Liver (tissue), 9 donors: ENCODE data around the gene CD82. TPM values are rescaled to one million over a fixed set of nuclear protein-coding genes. Genes with fewer than 3 reads are reported as not detected.
A peak's percentile ranks its signal among the peaks of the same experiment; 100 is the strongest.

ENCODE experiments used
- DNase-seq: peaks from one replicate; pipeline ENCODE4 v3.0.0-alpha.2; 2017; ENCODE audit warnings: low spot score
- H3K27ac ChIP-seq, 2 donors: one replicate each; pipeline ENCODE4 v1.7.0; 2013; ENCODE audit warnings: inconsistent platforms in 2 of 2, low read length in 2 of 2, control low read depth in 1 of 2, low read depth in 1 of 2, mild to moderate bottlenecking in 1 of 2
- H3K27me3 ChIP-seq, 4 donors: one replicate each; pipeline versions ENCODE4 v1.6.1 to v1.7.0; 2013; ENCODE audit warnings: low read length in 3 of 4, inconsistent platforms in 1 of 4, mild to moderate bottlenecking in 1 of 4, moderate library complexity in 1 of 4; ENCODE audit not compliant: control insufficient read depth in 4 of 4, insufficient read depth in 4 of 4
- H3K36me3 ChIP-seq, 4 donors: one replicate each; pipeline versions ENCODE4 v1.6.1 to v1.7.0; 2013; ENCODE audit warnings: low read length in 3 of 4, mild to moderate bottlenecking in 3 of 4, low read depth in 1 of 4, moderate library complexity in 1 of 4; ENCODE audit not compliant: control insufficient read depth in 4 of 4, insufficient read depth in 3 of 4
- H3K4me1 ChIP-seq, 4 donors: one replicate each; pipeline versions ENCODE4 v1.6.1 to v1.7.0; 2013; ENCODE audit warnings: low read length in 3 of 4, mild to moderate bottlenecking in 3 of 4, moderate library complexity in 1 of 4; ENCODE audit not compliant: control insufficient read depth in 4 of 4, insufficient read depth in 4 of 4
- H3K4me3 ChIP-seq, 3 donors: one replicate each; pipeline versions ENCODE4 v1.6.1 to v1.7.0; 2013; ENCODE audit warnings: low read length in 3 of 3, control low read depth in 1 of 3, low read depth in 1 of 3, mild to moderate bottlenecking in 1 of 3
- H3K9ac ChIP-seq, 2 donors: one replicate each; pipeline ENCODE4 v1.7.0; 2013; ENCODE audit warnings: low read length in 2 of 2, mild to moderate bottlenecking in 2 of 2, moderate library complexity in 2 of 2, control low read depth in 1 of 2, low read depth in 1 of 2
- H3K9me3 ChIP-seq, 4 donors: one replicate each; pipeline versions ENCODE4 v1.6.1 to v1.7.0; 2013; ENCODE audit warnings: low read length in 3 of 4; ENCODE audit not compliant: control insufficient read depth in 4 of 4
- CTCF ChIP-seq: fragments of 150-350 bp; IDR thresholded peaks from 2 replicates; pipeline ENCODE4 v1.5.1; 2017; ENCODE audit warnings: improper control_type of control experiment, low read depth, low read length; ENCODE audit not compliant: missing input control
- EGR1 ChIP-seq, 2 donors: IDR thresholded peaks; 2 replicates each; pipeline ENCODE4 v1.6.1; 2016 to 2018; ENCODE audit warnings: antibody characterized with exemption in 2 of 2, low read depth in 2 of 2
- FOXA1 ChIP-seq: IDR thresholded peaks from 2 replicates; pipeline ENCODE4 v1.6.1; 2016; ENCODE audit warnings: antibody characterized with exemption
- FOXA2 ChIP-seq: IDR thresholded peaks from 2 replicates; pipeline ENCODE4 v1.6.1; 2016; ENCODE audit warnings: antibody characterized with exemption
- HNF4A ChIP-seq, 2 donors: conservative IDR thresholded peaks; 2 replicates each; pipeline ENCODE4 v1.6.1; 2016; ENCODE audit warnings: antibody characterized with exemption in 2 of 2, mild to moderate bottlenecking in 2 of 2
- HNF4G ChIP-seq: IDR thresholded peaks from 2 replicates; pipeline ENCODE4 v1.6.1; 2016; ENCODE audit warnings: antibody characterized with exemption
- JUND ChIP-seq, 2 donors: IDR thresholded peaks; 2 replicates each; pipeline ENCODE4 v1.6.1; 2016; ENCODE audit warnings: antibody characterized with exemption in 2 of 2
- MAX ChIP-seq: IDR thresholded peaks from 2 replicates; pipeline ENCODE4 v1.6.1; 2016; ENCODE audit warnings: antibody characterized with exemption
- RAD21 ChIP-seq, 2 donors: IDR thresholded peaks; 2 replicates each; pipeline ENCODE4 v1.6.1; 2016; ENCODE audit warnings: antibody characterized with exemption in 2 of 2, mild to moderate bottlenecking in 2 of 2
- REST ChIP-seq: IDR thresholded peaks from 2 replicates; pipeline ENCODE4 v1.6.1; 2016; ENCODE audit warnings: antibody characterized with exemption, mild to moderate bottlenecking
- RXRA ChIP-seq, 2 donors: IDR thresholded peaks; 2 replicates each; pipeline ENCODE4 v1.6.1; 2017 to 2018; ENCODE audit warnings: antibody characterized with exemption in 2 of 2, mild to moderate bottlenecking in 1 of 2
- TAF1 ChIP-seq: conservative IDR thresholded peaks from 2 replicates; pipeline ENCODE4 v1.6.1; 2016; ENCODE audit warnings: antibody characterized with exemption, mild to moderate bottlenecking
- YY1 ChIP-seq: IDR thresholded peaks from 2 replicates; pipeline ENCODE4 v1.6.1; 2016; ENCODE audit warnings: antibody characterized with exemption, mild to moderate bottlenecking
- ZBTB33 ChIP-seq: IDR thresholded peaks from 2 replicates; pipeline ENCODE4 v1.6.1; 2016; ENCODE audit warnings: antibody characterized with exemption
- WGBS: extraction: QIAGEN DNeasy Blood & Tissue Kit; methylation state at CpG from one replicate; pipeline ENCODE4 v1.1.7; 2013; 5-methylcytosine and 5-hydroxymethylcytosine counted together
- polyA plus RNA-seq, 2 donors: library from polyadenylated mRNA; stranded (reverse) in 1 of 2; unstranded in 1 of 2; fragments of 200-250 nt in 1 of 2; fragments of >200 nt in 1 of 2; fragmentation: Nextera tagmentation in 1 of 2; extraction: Ambion mirVana in 1 of 2; gene quantifications; one replicate each; pipeline versions ENCODE4 v1.2.1 to v1.2.3, GENCODE V29; 2013 to 2015
- total RNA-seq, 2 donors: library from RNA; depleted of rRNA; stranded (reverse); fragments of >200 nt; gene quantifications; one replicate each; pipeline ENCODE4 v1.2.3, GENCODE V29; 2014
- donor health status: healthy.
- donor health status: healthy.
- donor health status: healthy.
- donor health status: healthy.
- donor health status: healthy.

CD82 gene
- total and polyA plus RNA-seq, 4 donors: 27.4 to 82.6 (median 47.8) TPM

- TF ChIP-seq HNF4G (no peak), ZBTB33 (no peak), CTCF (no peak), JUND (IDR thresholded peaks at IDR 0.05) (no peak), RAD21 (IDR thresholded peaks at IDR 0.05) (no peak), MAX (no peak), FOXA2 (no peak), HNF4A (conservative IDR thresholded peaks at IDR 0.05) (no peak), REST (no peak), YY1 (no peak), RXRA (IDR thresholded peaks at IDR 0.05) (no peak)
- Histone ChIP-seq H3K27ac (no peak overlapping the region), H3K9me3 (no peaks in the 10 kb centered on the region), H3K4me1 (peaks cover 6 to 34% (median 22%) of the 10 kb centered on the region in 4 donors), H3K4me3 (no peak overlapping the region), H3K27me3 (no peaks in the 10 kb centered on the region), H3K36me3 (no peaks in the 10 kb centered on the region), H3K9ac (no peak overlapping the region)
- DNase-seq: no peak
- 92% methylated on average over 4 of the region's 4 CpGs for WGBS
Observed at GRCh38 chr11:44567876-44568256, 2.4 kb downstream of the CD82 start.

GRCh38 chr11:44568331-44568657 is 2.8 kb downstream of the CD82 start:
- Histone ChIP-seq H3K27me3 (no peaks in the 10 kb centered on the region), H3K9ac (no peak overlapping the region), H3K27ac (peak overlapping the region; percentile 29 to 64), H3K9me3 (no peaks in the 10 kb centered on the region), H3K36me3 (no peaks in the 10 kb centered on the region), H3K4me3 (no peak overlapping the region), H3K4me1 (peaks cover 6 to 37% (median 22%) of the 10 kb centered on the region in 4 donors)
- DNase-seq: no peak
- 95% methylated on average over 4 of the region's 4 CpGs for WGBS
- TF ChIP-seq CTCF (no peak), RAD21 (IDR thresholded peaks at IDR 0.05) (no peak), TAF1 (no peak), FOXA1 (no peak), REST (no peak), RXRA (IDR thresholded peaks at IDR 0.05) (no peak), HNF4A (conservative IDR thresholded peaks at IDR 0.05) (no peak), EGR1 (IDR thresholded peaks at IDR 0.05; ENCODE audit: low read depth in 2 of 2) (no peak), YY1 (no peak), MAX (no peak)
